LNCAP (cell line): Measurements from ENCODE around the gene MBD2.

Source experiments
- CTCF ChIP-seq: fragments of 450-650 bp; IDR thresholded peaks from 2 replicates; pipeline ENCODE4 v1.5.1; 2017; ENCODE audit warnings: mild to moderate bottlenecking

Gene MBD2

GRCh38 chr18:54241483-54241882 is 17.0 kb upstream of the MBD2 start:
- TF ChIP-seq CTCF, result no peak

GRCh38 chr18:54240629-54241107 is 16.2 kb upstream of the MBD2 start:
- no peak for TF ChIP-seq CTCF

GRCh38 chr18:54239601-54240000 is 15.1 kb upstream of the MBD2 start:
- no peak for TF ChIP-seq CTCF

GRCh38 chr18:54239091-54239490 is 14.6 kb upstream of the MBD2 start:
- no peak for TF ChIP-seq CTCF

GRCh38 chr18:54238173-54238936 is 13.9 kb upstream of the MBD2 start:
- TF ChIP-seq CTCF, result no peak

GRCh38 chr18:54235871-54236270 is 11.4 kb upstream of the MBD2 start:
- TF ChIP-seq CTCF, result no peak

GRCh38 chr18:54233747-54234146 is 9.3 kb upstream of the MBD2 start:
- no peak for TF ChIP-seq CTCF
